K562 treated with DMSO at 1 percent for 24 hours (cell line): ENCODE data around the gene AP1AR. TPM values are rescaled to one million over a fixed set of nuclear protein-coding genes. Genes with fewer than 3 reads are reported as not detected.

ENCODE experiments used
- total RNA-seq: library from RNA; unstranded; fragments of 300-600 nt; gene quantifications from 2 replicates; pipeline ENCODE4 v1.2.3, GENCODE V29; 2022; ENCODE audit warnings: low read depth; ENCODE audit not compliant: insufficient read depth

Gene AP1AR
- 8.2 and 14.1 TPM in 2 replicates for total RNA-seq

GRCh38 chr4:112231779-112232713 is at the start of gene AP1AR:
TSS of gene AP1AR (plus strand) at chr4:112231787. CDS start at chr4:112232092, 305 bp downstream.

GRCh38 chr4:112296949-112297880 is 65.6 kb downstream of the AP1AR start, which contains the start of gene ALPK1:
TSS of gene ALPK1 (plus strand) at chr4:112297369.

Other genes starting within 250 kb of the AP1AR start
- 4.6 and 4.8 TPM in 2 replicates for gene FAM241A, start 86.3 kb upstream of the AP1AR start, total RNA-seq
- 5.6 and 6.2 TPM in 2 replicates for gene TIFA, start 54.1 kb downstream of the AP1AR start, total RNA-seq
- 12.9 and 13.4 TPM in 2 replicates for gene ALPK1, start 65.6 kb downstream of the AP1AR start, total RNA-seq